Panc1 (cell line): Measurements from ENCODE around the gene COL13A1.

Source experiments
- CTCF ChIP-seq: fragments of 450-650 bp; IDR thresholded peaks from 2 replicates; pipeline ENCODE4 v1.5.1; 2017; ENCODE audit warnings: mild to moderate bottlenecking
- POLR2AphosphoS5 ChIP-seq: IDR thresholded peaks from 2 replicates; pipeline ENCODE4 v1.6.1; 2012; ENCODE audit warnings: mild to moderate bottlenecking, low read depth, low read length, moderate library complexity
- REST ChIP-seq, 2 experiments: IDR thresholded peaks; 2 replicates each; pipeline ENCODE4 v1.6.1; 2011 to 2012; ENCODE audit warnings: low read depth in 2 of 2, control low read depth in 1 of 2, low read length in 1 of 2, mild to moderate bottlenecking in 1 of 2, moderate library complexity in 1 of 2; ENCODE audit not compliant: insufficient read depth in 1 of 2

- TF ChIP-seq CTCF = no peak
- TF ChIP-seq POLR2AphosphoS5 = no peak
- TF ChIP-seq REST (IDR thresholded peaks at IDR 0.05; ENCODE audit: insufficient read depth in 1 of 2, low read depth in 2 of 2, low read length in 1 of 2) = no peak
These were observed 168.3 kb downstream of the COL13A1 start for GRCh38 chr10:69969977-69970376.
